GM23338 (cell line): ENCODE measurements around the gene SH3BP4. TPM values are rescaled to one million over a fixed set of nuclear protein-coding genes. Genes with fewer than 3 reads are reported as not detected.

ENCODE experiments used
- CREB1 ChIP-seq: fragments of 250-450 bp; sonication (Bioruptor Pico); IDR thresholded peaks from 2 replicates; pipeline ENCODE4 v1.5.0; 2020; ENCODE audit warnings: low read depth, mild to moderate bottlenecking, moderate library complexity
- EZH2 ChIP-seq: fragments of 200-600 bp; sonication (generic); IDR thresholded peaks from one replicate; pipeline ENCODE4 v1.8.0; 2017; ENCODE audit warnings: antibody characterized with exemption, mild to moderate bottlenecking, low read depth; ENCODE audit not compliant: unreplicated experiment
- NANOG ChIP-seq: IDR thresholded peaks from 2 replicates; pipeline ENCODE4 v1.6.1; 2016; ENCODE audit warnings: antibody characterized with exemption, borderline replicate concordance
- REST ChIP-seq: IDR thresholded peaks from one replicate; pipeline ENCODE4 v1.6.1; 2018; ENCODE audit warnings: antibody characterized with exemption; ENCODE audit not compliant: unreplicated experiment
- STAT1 ChIP-seq: IDR thresholded peaks from one replicate; pipeline ENCODE4 v1.6.1; 2016; ENCODE audit warnings: antibody characterized with exemption; ENCODE audit not compliant: unreplicated experiment
- ZNF114 ChIP-seq: fragments of 250-450 bp; sonication (Bioruptor Pico); IDR thresholded peaks from 2 replicates; pipeline ENCODE4 v1.5.0; 2020; ENCODE audit warnings: mild to moderate bottlenecking, moderate library complexity
- ZNF331 ChIP-seq: fragments of 250-450 bp; sonication (Bioruptor Pico); IDR thresholded peaks from 2 replicates; pipeline ENCODE4 v1.5.0; 2020; ENCODE audit warnings: low read depth, mild to moderate bottlenecking, moderate library complexity
- ZNF462 ChIP-seq: fragments of 250-450 bp; sonication (Bioruptor Pico); IDR thresholded peaks from 2 replicates; pipeline ENCODE4 v1.5.0; 2020; ENCODE audit warnings: mild to moderate bottlenecking, moderate library complexity
- polyA plus RNA-seq: library from polyadenylated mRNA; unstranded; fragments of >200 nt; fragmentation: Nextera tagmentation; extraction: Ambion mirVana; gene quantifications from 2 replicates; pipeline ENCODE4 v1.2.1, GENCODE V29; 2016
- total RNA-seq: library from RNA; depleted of rRNA; stranded (reverse); fragments of >200 nt; shearing (Covaris generic); gene quantifications from 2 replicates; pipeline ENCODE4 v1.2.3, GENCODE V29; 2014

The SH3BP4 gene
- total and polyA plus RNA-seq, 2 experiments from 2014 or later: 15.6 to 50.9 TPM

GRCh38 chr2:234969306-234970098, 17.7 kb downstream of the SH3BP4 start (continued):
- TF ChIP-seq REST: no peak
- TF ChIP-seq NANOG: no peak
- no peak for TF ChIP-seq ZNF331
- TF ChIP-seq STAT1: no peak
- no peak for TF ChIP-seq ZNF462
- TF ChIP-seq CREB1 (CRISPR knock-in tag): no peak
- TF ChIP-seq ZNF114 (CRISPR knock-in tag): no peak
- TF ChIP-seq EZH2: no peak
